Stimulated activated CD8-positive, alpha-beta memory T cell treated with anti-CD3 and anti-CD28 coated beads, Interleukin-7, amount 100 ng/mL, for 24 hours (primary cell): Measurements from ENCODE around the gene TUBA1B.
A peak's percentile ranks its signal among the peaks of the same experiment; 100 is the strongest.
"Not testable (repeated sequence)": the region's sequence is repeated elsewhere in the genome, so short reads cannot be mapped to it uniquely, and the experiment has no call there.

ENCODE experiments used
- DNase-seq: peaks from one replicate; pipeline ENCODE4 v3.0.0-alpha.2; 2020; ENCODE audit warnings: low read depth

The TUBA1B gene

DNA sequence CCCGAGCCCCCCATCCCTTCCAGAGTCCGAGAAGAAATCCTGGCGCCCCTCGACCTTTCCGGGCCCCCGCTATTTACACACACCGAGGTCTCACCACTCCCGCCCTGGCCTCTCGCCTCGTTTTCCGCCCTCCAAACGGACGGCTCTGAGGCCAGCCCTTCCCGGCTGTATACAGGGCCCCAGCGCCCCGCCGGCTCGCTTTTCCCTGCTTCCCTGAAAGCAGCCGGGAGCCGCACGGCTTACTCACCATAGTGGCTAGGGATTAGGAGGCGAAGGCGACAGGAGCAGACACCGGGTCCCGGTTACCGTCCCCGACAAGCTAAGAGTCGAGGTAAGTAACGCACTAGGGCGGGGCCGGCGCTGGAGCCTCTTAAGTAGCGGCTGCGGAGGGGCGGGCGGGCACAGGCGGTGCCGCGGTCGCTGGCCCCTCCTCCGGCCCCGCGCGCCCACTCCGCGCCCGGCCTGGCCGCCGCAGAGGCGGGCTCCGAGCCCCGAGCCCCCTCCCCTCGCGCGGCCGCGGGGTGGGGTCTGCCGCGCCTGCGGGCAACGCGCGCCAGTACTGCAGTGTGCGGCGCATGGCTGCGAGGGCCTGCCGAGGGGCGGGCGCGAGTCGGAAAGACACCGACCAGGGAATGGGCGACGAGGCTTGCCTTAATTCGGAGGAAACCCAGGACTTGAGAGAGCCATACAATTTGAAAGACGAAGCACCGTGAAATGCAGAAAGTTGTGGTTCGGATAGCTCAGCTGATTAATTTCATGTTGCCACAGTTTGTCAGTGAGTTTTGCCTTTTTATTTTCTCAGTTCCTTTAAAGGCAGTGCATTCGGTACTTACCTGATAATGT lies at the start of gene TUBA1B:
TUBA1B (minus strand) TSS at position 345 of the 843 bp plus-strand sequence; CDS start at position 250, 95 bp downstream.
- peak; percentile 80 for DNase-seq

GRCh38 chr12:49174218-49174617 lies 43.0 kb upstream of the TUBA1B start:
- no peak for DNase-seq

DNA sequence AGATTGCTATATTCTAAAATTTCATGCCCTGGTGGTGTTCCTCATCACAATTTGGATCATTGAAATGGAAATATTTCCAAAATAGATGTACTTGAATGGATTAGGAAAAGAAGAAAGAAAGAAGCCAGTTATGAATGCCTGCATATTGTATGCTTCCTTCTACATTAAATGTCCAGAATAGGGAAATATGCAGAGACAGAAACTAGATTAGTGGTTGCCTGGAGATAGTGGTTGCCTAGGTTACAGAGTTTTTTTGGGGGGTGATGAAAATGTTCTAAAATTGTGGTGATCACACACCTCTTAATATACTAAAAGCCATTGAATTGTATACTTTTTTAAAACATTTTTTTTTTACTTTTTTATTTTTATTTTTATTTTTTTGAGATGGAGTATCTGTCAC lies 39.7 kb upstream of the TUBA1B start:
- no peak for DNase-seq

GRCh38 chr12:49165114-49165513 lies 33.9 kb upstream of the TUBA1B start:
- DNase-seq: no peak

DNA sequence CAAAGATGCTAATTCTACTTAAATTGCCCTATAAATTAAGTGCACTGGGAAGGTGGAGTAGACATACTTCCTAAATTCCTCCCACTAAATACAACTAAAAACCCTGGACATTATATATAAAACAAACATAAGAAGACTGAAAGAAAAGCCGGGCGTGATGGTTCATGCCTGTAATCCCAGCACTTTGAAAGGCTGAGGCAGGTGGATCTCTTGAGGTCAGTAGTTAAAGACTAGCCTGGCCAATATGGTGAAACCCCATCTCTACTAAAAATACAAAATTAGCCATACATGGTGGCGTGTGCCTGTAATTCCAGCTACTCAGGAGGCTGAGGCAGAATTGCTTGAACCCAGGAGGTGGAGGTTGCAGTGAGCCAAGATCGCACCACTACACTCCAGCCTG lies 30.7 kb upstream of the TUBA1B start:
- DNase-seq: not testable (repeated sequence)

DNA sequence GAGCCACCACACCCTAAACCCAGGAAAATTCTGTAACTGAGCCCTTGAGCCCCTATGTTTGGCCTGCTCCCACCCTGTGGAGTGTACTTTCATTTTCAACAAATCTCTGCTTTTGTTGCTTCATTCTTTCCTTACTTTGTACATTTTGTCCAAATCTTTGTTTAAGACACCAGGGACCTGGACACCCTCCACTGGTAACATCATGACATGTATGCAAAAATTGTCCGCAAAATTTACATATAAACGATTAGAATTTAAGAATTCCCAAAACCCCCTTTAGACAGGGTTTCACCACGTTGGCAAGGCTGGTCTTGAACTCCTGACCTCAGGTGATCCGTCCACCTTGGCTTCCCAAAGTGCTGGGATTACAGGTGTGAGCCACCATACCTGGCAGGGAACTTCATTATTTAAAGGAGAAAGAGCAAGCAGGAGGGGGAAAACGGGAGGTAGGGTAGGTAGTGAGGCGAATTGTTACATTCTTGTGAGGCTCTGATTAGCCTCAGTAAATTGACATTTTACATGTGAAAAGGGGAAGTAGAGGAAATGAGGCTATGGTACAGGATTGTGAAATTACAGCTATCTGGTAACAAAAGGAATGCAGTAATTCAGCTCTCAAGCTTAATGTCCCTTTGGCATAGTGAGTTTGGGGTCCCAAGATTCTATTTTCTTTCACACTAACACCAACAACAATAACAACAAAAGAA lies 30.0 kb upstream of the TUBA1B start:
- no peak for DNase-seq

DNA sequence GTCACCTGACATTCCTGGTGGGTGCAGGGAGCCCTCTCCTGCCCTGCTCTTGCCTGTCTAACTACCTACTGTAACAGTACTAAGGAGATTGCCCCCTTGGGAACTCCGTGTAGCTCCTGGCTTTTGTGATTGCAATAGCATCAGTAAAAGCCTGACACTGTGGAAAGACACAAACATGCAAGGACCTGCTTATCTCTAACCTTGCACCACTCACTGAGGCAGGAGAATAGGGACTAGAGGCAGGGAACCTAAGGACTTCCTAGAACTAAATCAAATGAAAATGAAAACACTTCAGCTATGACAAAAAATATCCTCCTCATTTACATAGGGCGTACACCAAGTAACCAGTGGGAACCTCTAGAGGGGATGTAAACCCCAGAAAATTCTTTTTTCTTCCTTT lies 29.2 kb upstream of the TUBA1B start:
- DNase-seq: no peak

DNA sequence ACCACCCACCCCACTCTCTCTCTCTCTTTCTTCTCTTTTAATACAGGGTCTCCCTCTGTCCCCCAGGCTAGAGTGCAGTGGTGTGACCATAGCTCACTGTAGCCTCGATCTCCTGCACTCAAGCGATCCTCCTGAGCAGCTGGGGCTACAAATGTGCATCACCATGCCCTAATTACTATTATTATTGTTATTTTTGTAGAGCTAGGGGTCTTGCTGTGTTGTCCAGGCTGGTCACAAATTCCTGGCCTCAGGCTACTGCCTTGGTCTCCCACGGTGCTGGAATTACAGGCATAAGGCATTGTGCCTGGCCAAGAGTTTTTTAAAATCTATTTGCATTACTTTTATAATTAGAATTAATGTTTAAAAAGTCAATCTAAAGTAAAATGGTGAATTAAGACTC lies 23.0 kb upstream of the TUBA1B start:
- no peak for DNase-seq

- DNase-seq: no peak
These were observed 16.2 kb upstream of the TUBA1B start for GRCh38 chr12:49147384-49147783.

DNA sequence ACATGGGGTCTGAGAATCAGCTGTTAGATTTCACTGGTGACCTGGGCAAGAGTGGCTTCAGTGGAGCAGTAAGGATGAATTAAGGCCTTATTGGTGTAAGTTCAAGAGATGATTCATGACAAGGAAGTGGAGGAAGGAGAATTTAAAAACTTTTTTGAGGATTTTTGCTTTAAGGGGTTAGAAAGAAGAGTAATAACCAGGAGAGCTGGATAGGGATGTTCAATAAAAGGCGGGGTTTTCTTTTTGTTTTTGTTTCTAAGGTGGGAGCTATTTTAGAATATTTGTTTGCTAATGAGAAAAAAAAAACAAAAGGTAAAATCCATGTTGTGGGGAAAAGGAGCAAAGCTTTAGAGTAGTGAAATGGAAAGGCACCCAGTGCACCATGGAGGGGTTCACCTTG lies 15.2 kb upstream of the TUBA1B start:
- no peak for DNase-seq

- DNase-seq: no peak
These were observed 13.2 kb upstream of the TUBA1B start for GRCh38 chr12:49144384-49144783.

GRCh38 chr12:49138999-49139398 lies 7.8 kb upstream of the TUBA1B start:
- DNase-seq: no peak

GRCh38 chr12:49138587-49138986 lies 7.4 kb upstream of the TUBA1B start:
- DNase-seq: no peak

- DNase-seq: no peak
These were observed 6.3 kb upstream of the TUBA1B start for GRCh38 chr12:49137476-49137875.

GRCh38 chr12:49136997-49137396 lies 5.8 kb upstream of the TUBA1B start:
- DNase-seq: not testable (repeated sequence)

DNA sequence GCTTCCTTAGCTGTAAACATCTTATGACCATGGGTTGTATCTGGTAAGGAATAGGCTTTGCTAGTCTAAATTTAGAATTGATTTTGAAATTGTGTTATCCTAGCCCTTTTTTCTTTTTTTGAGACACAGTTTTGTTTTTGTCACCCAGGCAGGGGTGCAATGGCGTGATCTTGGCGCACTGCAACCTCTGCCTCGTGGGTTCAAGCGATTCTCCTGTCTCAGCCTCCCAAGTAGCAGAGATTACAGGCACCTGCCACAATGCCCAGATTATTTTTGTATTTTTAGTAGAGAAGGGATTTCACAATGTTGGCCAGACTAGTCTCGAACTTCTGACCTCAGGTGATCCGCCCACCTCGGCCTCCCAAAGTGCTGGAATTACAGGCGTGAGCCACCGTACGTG lies 2.4 kb upstream of the TUBA1B start:
- no peak for DNase-seq

GRCh38 chr12:49133014-49133413 lies 1.8 kb upstream of the TUBA1B start:
- DNase-seq: no peak

DNA sequence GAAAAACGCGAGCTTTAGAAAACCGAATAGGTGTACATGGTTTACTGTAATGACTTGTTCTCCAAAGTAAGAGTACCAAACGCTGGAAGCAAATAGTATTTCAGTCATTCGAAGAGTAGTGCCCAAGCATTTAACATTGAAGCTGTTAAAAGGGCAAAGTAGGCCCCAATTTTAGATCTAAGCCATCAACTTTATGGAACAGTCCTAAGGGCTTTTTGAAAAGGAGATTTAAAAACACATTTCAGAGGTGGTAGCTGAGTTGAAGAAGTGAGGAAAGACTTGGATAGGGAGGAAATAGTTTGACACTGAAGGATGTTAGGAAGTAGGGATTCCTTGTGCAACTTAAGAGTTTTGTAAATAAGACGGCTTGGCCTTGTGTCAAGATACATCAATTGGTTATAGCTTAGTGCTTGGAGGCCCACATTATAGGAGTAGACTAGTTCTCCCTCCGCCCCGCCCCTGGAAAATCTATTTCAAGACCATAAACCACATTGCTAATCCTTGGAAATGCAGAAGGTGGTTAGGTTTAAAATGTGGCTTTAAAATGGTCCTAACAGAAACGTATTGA lies 783 bp upstream of the TUBA1B start:
- no peak for DNase-seq

DNA sequence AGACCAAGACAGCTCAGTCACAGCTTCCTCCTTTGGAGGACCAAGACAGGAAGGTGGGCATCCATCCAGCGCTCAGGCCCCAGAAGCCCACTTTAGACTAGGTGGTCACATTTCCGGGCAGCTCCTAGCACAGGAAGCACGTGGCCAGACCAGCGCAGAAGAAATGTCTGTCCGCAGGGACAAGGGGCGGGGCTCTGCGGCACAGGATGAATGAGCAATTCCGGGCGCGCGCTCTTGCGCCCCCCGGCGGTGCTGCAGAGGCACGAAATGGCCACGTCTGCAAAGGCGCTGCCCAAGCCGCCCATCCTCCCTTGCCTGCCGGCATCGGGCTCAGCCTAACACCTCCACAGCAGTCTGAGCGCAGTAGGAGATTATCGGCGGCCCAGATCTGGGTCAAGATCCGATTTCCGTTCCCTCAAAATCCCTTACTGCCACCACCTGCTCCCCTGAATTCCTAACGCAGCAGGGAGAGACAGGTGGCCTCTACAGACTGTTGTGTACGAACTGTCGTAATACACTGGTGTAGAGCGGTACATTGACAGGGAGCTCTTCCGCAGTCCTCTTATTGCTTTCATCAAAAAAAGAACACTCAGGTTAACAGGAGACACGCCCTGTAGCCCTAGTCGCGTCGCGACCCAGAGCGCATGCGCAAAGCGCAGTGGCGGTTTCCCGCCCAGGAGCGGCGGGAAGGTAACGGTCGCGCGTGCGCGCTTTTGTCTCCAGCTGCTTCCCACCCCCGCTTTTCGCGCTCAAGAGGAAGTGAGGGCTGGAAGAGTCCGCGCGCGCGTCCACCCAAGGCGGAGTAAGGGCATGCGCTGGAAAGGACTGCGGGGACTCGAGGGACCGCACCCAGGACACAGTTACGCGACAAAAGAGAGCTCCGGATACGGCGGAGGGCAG lies 794 bp downstream of the TUBA1B start:
- DNase-seq: peak; percentile 81

DNA sequence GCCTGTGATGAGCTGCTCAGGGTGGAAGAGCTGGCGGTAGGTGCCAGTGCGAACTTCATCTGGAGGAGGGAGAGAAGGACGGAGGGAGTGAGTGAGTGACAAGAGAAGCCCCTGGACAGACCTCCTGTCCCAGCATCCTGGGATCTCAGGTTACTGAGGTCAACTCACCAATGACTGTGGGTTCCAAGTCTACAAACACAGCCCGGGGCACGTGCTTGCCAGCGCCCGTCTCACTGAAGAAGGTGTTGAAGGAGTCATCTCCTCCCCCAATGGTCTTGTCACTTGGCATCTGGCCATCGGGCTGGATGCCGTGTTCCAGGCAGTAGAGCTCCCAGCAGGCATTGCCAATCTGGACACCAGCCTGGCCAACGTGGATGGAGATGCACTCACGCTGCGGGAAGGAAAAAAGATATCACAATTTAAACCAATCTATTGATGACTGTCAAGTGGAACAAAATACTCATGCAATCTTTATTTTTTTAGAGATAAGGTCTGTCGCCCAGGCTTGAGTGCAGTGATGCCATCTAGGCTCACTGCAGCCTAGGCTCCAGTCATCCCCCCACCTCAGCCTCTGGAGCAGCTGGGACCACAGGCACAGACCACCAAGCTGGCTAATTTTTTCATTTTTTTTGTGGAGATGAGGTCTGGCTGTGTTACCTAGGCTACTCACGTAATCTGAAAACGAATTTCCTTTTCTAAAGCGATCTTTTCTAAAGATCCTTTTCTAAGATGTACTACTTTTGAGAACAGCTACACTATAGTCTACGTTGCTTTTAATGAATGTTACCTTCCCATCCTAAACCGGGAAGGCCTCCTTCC lies 1.7 kb downstream of the TUBA1B start:
- no peak for DNase-seq

GRCh38 chr12:49127971-49128370 lies 3.2 kb downstream of the TUBA1B start:
- DNase-seq: not testable (repeated sequence)
